ENCODE results near the gene CNOT6.

The CNOT6 gene

DNA sequence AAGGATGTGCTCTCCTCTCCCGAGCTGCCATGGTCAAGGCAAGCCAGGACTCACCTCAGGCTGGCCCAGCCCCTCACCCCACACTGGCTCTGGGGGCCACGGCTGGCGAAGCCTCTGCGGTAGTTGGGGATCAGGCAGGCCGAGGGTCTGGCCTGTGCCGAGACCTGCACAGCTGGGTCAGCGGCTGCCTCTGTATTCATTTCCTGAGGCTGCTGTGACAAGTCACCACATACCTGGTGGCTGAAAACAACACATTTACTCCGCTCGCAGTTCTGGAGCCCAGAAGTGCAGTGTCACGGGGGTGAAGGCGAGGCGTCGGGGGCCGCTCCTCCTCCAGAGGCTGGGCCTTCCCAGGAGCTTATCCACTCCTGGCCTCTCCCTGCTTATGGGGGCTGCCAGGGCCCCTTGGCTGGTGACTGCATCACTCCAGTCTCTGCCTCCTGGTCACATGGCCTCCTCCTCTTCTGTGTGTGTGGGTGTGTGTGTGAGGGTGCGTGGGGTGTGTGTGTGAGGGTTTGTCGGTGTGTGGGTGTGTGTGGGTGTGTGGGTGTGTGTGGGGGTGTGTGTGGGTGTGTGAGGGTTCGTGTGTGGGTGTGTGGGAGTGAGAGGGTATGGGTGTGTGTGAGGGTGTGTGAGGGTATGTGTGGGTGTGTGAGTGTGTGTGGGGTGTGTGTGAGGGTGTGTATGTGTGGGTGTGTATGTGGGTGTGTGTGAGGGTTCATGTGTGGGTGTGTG lies 100.3 kb downstream of the CNOT6 start:
- Mint-ChIP-seq H3K4me1 (peaks cover 4% of the 10 kb centered on the region), H3K9me3 (no peaks in the 10 kb centered on the region), H3K27ac (ENCODE audit: low read depth) (no peak overlapping the region), H3K4me3 (no peak overlapping the region), H3K27me3 (peaks cover 24% of the 10 kb centered on the region), H3K36me3 (ENCODE audit: insufficient read depth) (no peaks in the 10 kb centered on the region)
- no peak for ATAC-seq (replicated peaks; ENCODE audit: extremely low read depth, poor library complexity, severe bottlenecking)
- DNase-seq (ENCODE audit: low spot score in 2 of 2), result no peak

DNA sequence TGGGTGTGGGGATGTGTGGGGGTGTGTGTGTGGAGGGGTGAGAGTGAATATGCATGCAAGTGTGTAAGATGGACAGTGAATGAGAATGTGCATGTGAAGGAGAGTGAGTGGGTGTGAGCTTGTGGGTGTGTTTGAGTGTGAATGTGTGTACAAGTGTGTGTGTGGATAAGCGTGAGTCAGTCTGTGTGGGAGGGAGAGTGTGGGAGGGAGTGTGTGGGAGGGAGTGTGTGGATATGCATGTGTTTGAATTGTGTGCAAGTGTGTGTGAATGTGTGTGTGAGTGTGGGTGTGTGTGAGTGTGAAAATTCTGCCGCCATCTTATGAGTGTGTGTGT lies 100.8 kb downstream of the CNOT6 start:
- Mint-ChIP-seq H3K27ac (ENCODE audit: low read depth) (no peak overlapping the region), H3K27me3 (peaks cover 24% of the 10 kb centered on the region), H3K9me3 (no peaks in the 10 kb centered on the region), H3K4me1 (peaks cover 4% of the 10 kb centered on the region), H3K4me3 (no peak overlapping the region), H3K36me3 (ENCODE audit: insufficient read depth) (no peaks in the 10 kb centered on the region)
- ATAC-seq (replicated peaks; ENCODE audit: extremely low read depth, poor library complexity, severe bottlenecking) (no peak), DNase-seq (ENCODE audit: low spot score in 2 of 2) (no peak)

- no peaks in the 10 kb centered on the region for H3K36me3 Mint-ChIP-seq (ENCODE audit: insufficient read depth)
- peaks cover 4% of the 10 kb centered on the region for H3K4me1 Mint-ChIP-seq
- no peak overlapping the region for H3K27ac Mint-ChIP-seq (ENCODE audit: low read depth)
- H3K4me3 Mint-ChIP-seq, result no peak overlapping the region
- peaks cover 24% of the 10 kb centered on the region for H3K27me3 Mint-ChIP-seq
- ATAC-seq (replicated peaks; ENCODE audit: extremely low read depth, poor library complexity, severe bottlenecking) (no peak), DNase-seq (ENCODE audit: low spot score in 2 of 2) (no peak)
- no peaks in the 10 kb centered on the region for H3K9me3 Mint-ChIP-seq
These were observed 101.4 kb downstream of the CNOT6 start for GRCh38 chr5:180595381-180596114.

DNA sequence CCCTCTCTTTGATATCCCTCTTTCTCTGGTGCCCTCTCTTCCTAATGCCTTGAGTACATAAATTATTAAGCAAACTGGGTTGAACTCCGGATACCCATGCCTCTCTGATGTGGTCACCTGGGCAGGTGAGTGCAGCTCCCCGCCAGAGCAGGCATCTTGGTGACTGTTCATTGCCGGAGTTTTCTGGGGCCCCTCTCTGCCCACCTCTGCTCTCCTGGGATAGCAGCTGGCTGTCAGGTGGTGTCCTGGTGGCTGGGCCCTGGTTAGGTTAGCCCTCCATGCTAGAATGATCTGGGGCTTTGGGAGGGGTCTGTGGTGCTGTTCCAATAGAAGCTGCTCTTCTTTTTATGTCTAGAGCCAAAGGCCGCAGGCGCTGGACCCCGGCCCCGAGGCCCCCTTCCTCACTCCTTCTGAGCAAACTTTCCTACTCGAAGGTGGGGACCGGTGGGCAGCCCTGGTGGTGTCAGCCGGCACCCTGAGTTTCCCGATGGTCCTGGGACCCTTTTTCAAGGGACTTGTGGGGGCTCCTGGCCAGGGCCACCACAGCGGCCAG lies 102.0 kb downstream of the CNOT6 start:
- ATAC-seq (replicated peaks; ENCODE audit: extremely low read depth, poor library complexity, severe bottlenecking) (no peak), DNase-seq (ENCODE audit: low spot score in 2 of 2) (no peak)
- peaks cover 4% of the 10 kb centered on the region for H3K4me1 Mint-ChIP-seq
- no peaks in the 10 kb centered on the region for H3K36me3 Mint-ChIP-seq (ENCODE audit: insufficient read depth)
- no peak overlapping the region for H3K4me3 Mint-ChIP-seq
- no peak overlapping the region for H3K27ac Mint-ChIP-seq (ENCODE audit: low read depth)
- H3K9me3 Mint-ChIP-seq, result no peaks in the 10 kb centered on the region
- H3K27me3 Mint-ChIP-seq, result peaks cover 24% of the 10 kb centered on the region

DNA sequence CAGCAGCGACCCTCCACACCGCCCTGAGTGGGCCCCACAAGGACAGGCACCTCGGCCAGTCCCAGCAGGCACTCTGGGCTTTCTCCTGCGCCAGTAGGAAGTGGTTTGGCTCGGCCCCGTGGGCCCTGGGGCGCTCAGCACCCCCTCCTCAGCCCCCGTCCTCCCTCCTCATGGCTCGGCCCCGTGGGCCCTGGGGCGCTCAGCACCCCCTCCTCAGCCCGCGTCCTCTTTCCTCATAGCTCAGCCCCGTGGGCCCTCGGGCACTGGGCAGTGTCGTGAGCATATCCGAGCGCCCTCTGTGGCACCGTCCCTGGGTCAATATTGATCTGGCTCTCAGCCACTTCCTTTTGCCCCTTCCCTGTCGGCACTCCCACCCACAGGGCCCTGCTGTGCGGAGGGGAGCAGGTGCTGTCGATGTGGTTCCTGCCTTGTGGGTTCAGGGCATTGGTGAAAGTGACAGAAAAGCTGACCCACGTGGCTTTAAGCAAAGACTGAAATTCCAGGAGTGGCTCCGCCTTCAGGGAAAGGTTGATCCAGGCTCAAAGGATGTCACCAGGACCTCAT lies 102.6 kb downstream of the CNOT6 start:
- H3K4me1 Mint-ChIP-seq, result peaks cover 4% of the 10 kb centered on the region
- no peak overlapping the region for H3K27ac Mint-ChIP-seq (ENCODE audit: low read depth)

DNA sequence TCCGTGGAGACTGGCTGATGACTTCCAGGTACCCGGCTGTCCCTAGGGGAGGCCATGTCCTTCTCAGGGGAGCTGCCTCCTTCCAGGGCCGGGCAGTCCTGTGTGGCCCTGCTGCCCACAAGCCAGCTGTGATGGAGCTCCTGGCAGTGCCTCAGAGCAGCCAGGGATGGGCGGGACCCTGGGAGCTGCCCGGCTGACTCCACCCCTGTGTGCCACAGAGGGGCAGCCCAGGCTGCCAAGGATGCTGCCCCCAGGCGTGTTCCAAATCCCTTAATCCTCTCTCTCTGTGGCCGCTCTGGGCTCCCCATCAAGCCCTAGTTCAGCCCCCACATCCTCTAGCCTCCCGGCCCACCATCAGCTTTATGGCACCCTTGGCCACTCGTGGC lies 104.1 kb downstream of the CNOT6 start:
- Mint-ChIP-seq H3K36me3 (ENCODE audit: insufficient read depth) (no peaks in the 10 kb centered on the region), H3K9me3 (no peaks in the 10 kb centered on the region), H3K27ac (ENCODE audit: low read depth) (no peak overlapping the region), H3K27me3 (peaks cover 8% of the 10 kb centered on the region), H3K4me1 (no peaks in the 10 kb centered on the region), H3K4me3 (no peak overlapping the region)
- ATAC-seq (replicated peaks; ENCODE audit: extremely low read depth, poor library complexity, severe bottlenecking) (no peak), DNase-seq (ENCODE audit: low spot score in 2 of 2) (no peak)

More for the DNA sequence above, 102.6 kb downstream of the CNOT6 start:
- ATAC-seq (replicated peaks; ENCODE audit: extremely low read depth, poor library complexity, severe bottlenecking) (no peak), DNase-seq (ENCODE audit: low spot score in 2 of 2) (no peak)
- H3K36me3 Mint-ChIP-seq (ENCODE audit: insufficient read depth), result no peaks in the 10 kb centered on the region
- H3K4me3 Mint-ChIP-seq, result no peak overlapping the region
- H3K9me3 Mint-ChIP-seq, result no peaks in the 10 kb centered on the region
- peaks cover 24% of the 10 kb centered on the region for H3K27me3 Mint-ChIP-seq

GRCh38 chr5:180598797-180599589 lies 104.8 kb downstream of the CNOT6 start:
- H3K4me1 Mint-ChIP-seq, result no peaks in the 10 kb centered on the region
- peaks cover 1% of the 10 kb centered on the region for H3K27me3 Mint-ChIP-seq
- no peaks in the 10 kb centered on the region for H3K36me3 Mint-ChIP-seq (ENCODE audit: insufficient read depth)
- ATAC-seq (replicated peaks; ENCODE audit: extremely low read depth, poor library complexity, severe bottlenecking) (no peak), DNase-seq (ENCODE audit: low spot score in 2 of 2) (no peak)
- no peak overlapping the region for H3K27ac Mint-ChIP-seq (ENCODE audit: low read depth)
- no peak overlapping the region for H3K4me3 Mint-ChIP-seq
- no peaks in the 10 kb centered on the region for H3K9me3 Mint-ChIP-seq

DNA sequence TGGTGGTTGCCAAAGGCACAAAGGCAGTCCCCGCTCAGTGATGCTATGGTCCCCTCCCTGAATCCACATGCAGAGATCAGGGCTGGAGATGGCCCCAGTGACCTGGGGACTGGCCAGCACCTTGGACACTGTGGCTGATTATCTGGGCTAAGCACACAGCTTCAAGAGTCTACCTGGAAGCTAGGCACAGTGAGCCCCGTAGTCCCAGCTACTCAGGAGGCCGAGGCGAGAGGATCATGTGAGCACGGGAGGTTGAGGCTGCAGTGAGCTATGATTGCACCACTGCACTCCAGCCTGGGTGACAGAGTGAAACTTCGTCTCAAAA lies 105.4 kb downstream of the CNOT6 start:
- no peak overlapping the region for H3K27ac Mint-ChIP-seq (ENCODE audit: low read depth)
- no peaks in the 10 kb centered on the region for H3K36me3 Mint-ChIP-seq (ENCODE audit: insufficient read depth)
- no peaks in the 10 kb centered on the region for H3K9me3 Mint-ChIP-seq
- H3K27me3 Mint-ChIP-seq, result no peaks in the 10 kb centered on the region
- no peak overlapping the region for H3K4me3 Mint-ChIP-seq
- DNase-seq (ENCODE audit: low spot score in 2 of 2) (no peak), ATAC-seq (replicated peaks; ENCODE audit: extremely low read depth, poor library complexity, severe bottlenecking) (no peak)
- no peaks in the 10 kb centered on the region for H3K4me1 Mint-ChIP-seq

DNA sequence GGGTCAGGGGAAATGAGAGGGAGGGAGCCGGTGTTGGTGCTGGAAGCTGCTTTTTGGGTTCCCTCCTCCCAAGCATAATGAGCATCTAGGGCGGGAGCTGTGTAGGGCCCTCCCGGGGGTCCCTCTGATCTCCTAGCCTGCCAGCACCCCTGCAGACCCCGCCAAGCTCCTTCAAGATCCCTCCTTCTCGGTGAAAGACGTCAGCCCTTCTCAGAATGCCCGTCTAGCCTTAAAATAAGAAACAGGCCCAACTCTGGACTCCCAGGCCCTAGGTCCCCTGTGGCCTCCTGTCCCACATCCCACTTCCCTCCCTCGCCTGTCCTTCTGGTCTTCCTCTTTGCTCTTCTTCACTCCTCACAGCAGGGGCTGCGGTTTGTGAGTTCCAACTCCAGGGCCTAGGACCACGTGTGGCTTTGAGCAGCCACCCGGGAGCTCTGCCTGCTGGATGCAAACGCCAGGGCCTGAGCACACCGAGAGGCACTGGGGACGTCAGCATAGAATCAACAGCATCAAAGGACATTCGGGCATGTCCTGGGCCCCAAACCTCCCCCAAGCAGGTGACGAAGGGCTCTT lies 105.9 kb downstream of the CNOT6 start:
- Mint-ChIP-seq H3K9me3 (no peaks in the 10 kb centered on the region), H3K4me1 (no peaks in the 10 kb centered on the region), H3K27ac (ENCODE audit: low read depth) (no peak overlapping the region), H3K36me3 (ENCODE audit: insufficient read depth) (no peaks in the 10 kb centered on the region), H3K4me3 (no peak overlapping the region), H3K27me3 (no peaks in the 10 kb centered on the region)
- ATAC-seq (replicated peaks; ENCODE audit: extremely low read depth, poor library complexity, severe bottlenecking), result no peak
- DNase-seq (ENCODE audit: low spot score in 2 of 2), result no peak

DNA sequence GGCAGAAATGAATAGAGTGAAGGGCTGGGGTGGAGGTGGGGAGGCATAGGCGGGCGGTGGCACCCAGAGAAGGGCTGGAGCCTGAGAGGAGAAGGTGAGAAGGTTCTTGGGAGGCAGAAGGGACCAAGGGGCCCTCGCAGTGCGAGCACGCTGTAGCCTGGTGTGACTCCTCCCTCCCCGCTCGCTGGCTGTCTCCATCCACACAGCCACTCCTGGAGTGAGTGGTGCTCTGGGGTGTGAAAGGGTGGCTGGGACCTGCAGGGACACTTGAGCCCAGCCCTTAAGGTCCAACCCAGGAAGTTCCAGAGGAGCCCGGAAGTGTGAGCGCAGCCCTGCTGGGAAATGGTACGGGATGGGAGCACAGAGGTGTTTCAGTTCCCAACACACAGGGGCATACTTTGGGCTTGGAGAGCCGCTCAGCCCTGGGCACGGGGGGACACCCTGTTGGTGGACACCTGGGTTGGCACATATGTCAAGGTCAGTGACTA lies 106.4 kb downstream of the CNOT6 start:
- H3K27ac Mint-ChIP-seq (ENCODE audit: low read depth), result no peak overlapping the region

DNA sequence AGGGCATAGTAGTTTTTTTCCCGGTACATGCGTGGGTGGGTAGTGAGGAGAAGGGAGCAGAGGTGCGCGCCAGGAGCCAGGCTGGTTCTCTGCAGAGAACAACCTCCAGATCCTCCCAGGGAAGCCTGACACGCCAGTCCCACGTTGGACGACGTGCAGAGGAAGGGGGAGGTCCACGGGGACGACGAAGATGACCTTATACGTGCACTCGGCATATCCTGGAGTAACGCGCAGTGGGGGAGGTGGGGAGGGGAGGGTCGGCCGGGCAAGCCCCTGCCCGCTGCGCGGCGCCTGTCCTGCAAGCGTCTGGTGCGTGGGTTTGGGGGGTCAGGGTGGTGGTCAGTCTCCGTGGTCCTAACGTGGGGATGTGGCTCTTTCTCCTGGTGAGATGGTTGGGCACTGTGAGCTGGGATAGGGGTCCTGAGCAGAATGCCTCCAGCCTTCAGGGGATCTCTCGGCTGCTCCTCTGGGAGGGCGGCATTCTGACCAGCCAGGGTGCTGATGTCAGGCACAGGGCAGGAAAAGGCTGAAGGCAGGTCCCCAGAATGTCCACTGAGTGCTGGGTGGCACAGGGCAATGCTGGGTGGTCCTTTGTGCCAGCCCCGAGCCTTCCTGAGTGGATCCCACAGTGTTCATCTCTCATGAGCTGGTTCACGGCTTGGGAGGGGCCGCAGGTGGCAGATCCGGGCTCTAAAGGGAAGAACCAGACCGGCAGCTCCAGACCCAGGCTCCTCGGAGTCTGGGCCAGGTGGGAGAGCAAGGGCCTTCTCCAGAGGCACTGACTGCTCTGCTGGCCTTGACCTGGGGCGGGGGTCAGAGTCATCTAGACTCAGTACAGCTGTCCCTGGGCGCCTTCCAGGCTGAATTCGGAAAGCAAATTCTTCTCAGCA lies 107.7 kb downstream of the CNOT6 start:
- Mint-ChIP-seq H3K4me1 (peaks cover 7% of the 10 kb centered on the region), H3K36me3 (ENCODE audit: insufficient read depth) (peaks cover 3% of the 10 kb centered on the region), H3K27ac (ENCODE audit: low read depth) (no peak overlapping the region), H3K27me3 (no peaks in the 10 kb centered on the region), H3K4me3 (no peak overlapping the region), H3K9me3 (no peaks in the 10 kb centered on the region)
- ATAC-seq (replicated peaks; ENCODE audit: extremely low read depth, poor library complexity, severe bottlenecking) (no peak), DNase-seq (ENCODE audit: low spot score in 2 of 2) (no peak)

More for the DNA sequence above, 106.4 kb downstream of the CNOT6 start:
- Mint-ChIP-seq H3K27me3 (no peaks in the 10 kb centered on the region), H3K4me3 (no peak overlapping the region), H3K9me3 (no peaks in the 10 kb centered on the region), H3K4me1 (no peaks in the 10 kb centered on the region), H3K36me3 (ENCODE audit: insufficient read depth) (no peaks in the 10 kb centered on the region)
- ATAC-seq (replicated peaks; ENCODE audit: extremely low read depth, poor library complexity, severe bottlenecking) (no peak), DNase-seq (ENCODE audit: low spot score in 2 of 2) (no peak)

Measured in central memory CD8-positive, alpha-beta T cell (primary cell).